ENCODE results near the gene SH3PXD2A. TPM values are rescaled to one million over a fixed set of nuclear protein-coding genes. Genes with fewer than 3 reads are reported as not detected.
A peak's percentile ranks its signal among the peaks of the same experiment; 100 is the strongest.

Gene SH3PXD2A
- total RNA-seq, 1 donor from 2014 or later, result 2.3 TPM

- peaks cover 21% of the 10 kb centered on the region for H3K4me1 ChIP-seq
- no peak overlapping the region for H3K4me3 Mint-ChIP-seq
- H3K27me3 Mint-ChIP-seq (ENCODE audit: insufficient read depth, low read depth), result no peaks in the 10 kb centered on the region
These were observed 12.3 kb downstream of the SH3PXD2A start for GRCh38 chr10:103843045-103843444.

GRCh38 chr10:103842605-103843004, 12.8 kb downstream of the SH3PXD2A start:
- Mint-ChIP-seq H3K9me3 (no peaks in the 10 kb centered on the region), H3K27ac (no peak overlapping the region), H3K36me3 (no peaks in the 10 kb centered on the region), H3K4me3 (no peak overlapping the region), H3K27me3 (ENCODE audit: insufficient read depth, low read depth) (no peaks in the 10 kb centered on the region), H3K4me1 (peaks cover 48% of the 10 kb centered on the region)
- no peaks in the 10 kb centered on the region for H3K9me3 ChIP-seq (ENCODE audit: low read depth)
- H3K4me3 ChIP-seq, result no peak overlapping the region
- H3K27me3 ChIP-seq, result peaks cover 26% of the 10 kb centered on the region
- DNase-seq (ENCODE audit: low spot score), result no peak
- H3F3A ChIP-seq (ENCODE audit: low read depth), result peaks cover 16% of the 10 kb centered on the region
- TF ChIP-seq EZH2 (IDR thresholded peaks at IDR 0.05) (no peak), EZH2phosphoT487 (IDR thresholded peaks at IDR 0.05) (no peak), CTCF (IDR thresholded peaks at IDR 0.05) (no peak)
- no peak overlapping the region for H3K27ac ChIP-seq
- H3K79me2 ChIP-seq (ENCODE audit: low read depth), result no peaks in the 10 kb centered on the region
- no peak overlapping the region for H3K4me2 ChIP-seq
- H3K9ac ChIP-seq, result no peak overlapping the region
- peaks cover 21% of the 10 kb centered on the region for H3K4me1 ChIP-seq
- no peak overlapping the region for H2AFZ ChIP-seq (replicated peaks)
- no peaks in the 10 kb centered on the region for H3K36me3 ChIP-seq
- peaks cover 18% of the 10 kb centered on the region for H4K20me1 ChIP-seq (ENCODE audit: low read depth)

More at GRCh38 chr10:103843045-103843444, 12.3 kb downstream of the SH3PXD2A start:
- TF ChIP-seq EZH2 (IDR thresholded peaks at IDR 0.05) (no peak), CTCF (IDR thresholded peaks at IDR 0.05) (no peak), EZH2phosphoT487 (IDR thresholded peaks at IDR 0.05) (no peak)
- no peak overlapping the region for H3K9ac ChIP-seq
- no peak for DNase-seq (ENCODE audit: low spot score)
- no peak overlapping the region for H3K4me2 ChIP-seq
- Mint-ChIP-seq H3K36me3 (no peaks in the 10 kb centered on the region), H3K27ac (no peak overlapping the region), H3K9me3 (no peaks in the 10 kb centered on the region), H3K4me1 (peaks cover 48% of the 10 kb centered on the region)
- no peak overlapping the region for H3K4me3 ChIP-seq
- no peaks in the 10 kb centered on the region for H3K79me2 ChIP-seq (ENCODE audit: low read depth)
- peaks cover 26% of the 10 kb centered on the region for H3K27me3 ChIP-seq
- H3F3A ChIP-seq (ENCODE audit: low read depth), result peaks cover 16% of the 10 kb centered on the region
- no peak overlapping the region for H3K27ac ChIP-seq
- H3K9me3 ChIP-seq (ENCODE audit: low read depth), result no peaks in the 10 kb centered on the region
- H4K20me1 ChIP-seq (ENCODE audit: low read depth), result peaks cover 18% of the 10 kb centered on the region
- H3K36me3 ChIP-seq, result no peaks in the 10 kb centered on the region
- H2AFZ ChIP-seq (replicated peaks), result no peak overlapping the region

GRCh38 chr10:103841519-103841918, 13.9 kb downstream of the SH3PXD2A start:
- Histone ChIP-seq H3F3A (ENCODE audit: low read depth) (peaks cover 16% of the 10 kb centered on the region), H3K9ac (no peak overlapping the region), H3K27me3 (peaks cover 26% of the 10 kb centered on the region), H3K36me3 (no peaks in the 10 kb centered on the region), H3K4me1 (peaks cover 27% of the 10 kb centered on the region), H2AFZ (replicated peaks) (no peak overlapping the region), H3K4me2 (no peak overlapping the region), H3K9me3 (ENCODE audit: low read depth) (no peaks in the 10 kb centered on the region), H4K20me1 (ENCODE audit: low read depth) (peaks cover 18% of the 10 kb centered on the region), H3K27ac (no peak overlapping the region), H3K79me2 (ENCODE audit: low read depth) (no peaks in the 10 kb centered on the region), H3K4me3 (no peak overlapping the region)
- Mint-ChIP-seq H3K4me3 (peak overlapping the region; percentile 14), H3K36me3 (no peaks in the 10 kb centered on the region), H3K27ac (no peak overlapping the region), H3K9me3 (no peaks in the 10 kb centered on the region), H3K4me1 (peaks cover 50% of the 10 kb centered on the region), H3K27me3 (ENCODE audit: insufficient read depth, low read depth) (peaks cover 2% of the 10 kb centered on the region)
- TF ChIP-seq EZH2 (IDR thresholded peaks at IDR 0.05), result no peak
- TF ChIP-seq EZH2phosphoT487 (IDR thresholded peaks at IDR 0.05), result no peak
- TF ChIP-seq CTCF (IDR thresholded peaks at IDR 0.05), result no peak
- no peak for DNase-seq (ENCODE audit: low spot score)

Measured in neural progenitor cell (in vitro differentiated cells).